ENCODE data around the gene ZDHHC17.

The ZDHHC17 gene

DNA sequence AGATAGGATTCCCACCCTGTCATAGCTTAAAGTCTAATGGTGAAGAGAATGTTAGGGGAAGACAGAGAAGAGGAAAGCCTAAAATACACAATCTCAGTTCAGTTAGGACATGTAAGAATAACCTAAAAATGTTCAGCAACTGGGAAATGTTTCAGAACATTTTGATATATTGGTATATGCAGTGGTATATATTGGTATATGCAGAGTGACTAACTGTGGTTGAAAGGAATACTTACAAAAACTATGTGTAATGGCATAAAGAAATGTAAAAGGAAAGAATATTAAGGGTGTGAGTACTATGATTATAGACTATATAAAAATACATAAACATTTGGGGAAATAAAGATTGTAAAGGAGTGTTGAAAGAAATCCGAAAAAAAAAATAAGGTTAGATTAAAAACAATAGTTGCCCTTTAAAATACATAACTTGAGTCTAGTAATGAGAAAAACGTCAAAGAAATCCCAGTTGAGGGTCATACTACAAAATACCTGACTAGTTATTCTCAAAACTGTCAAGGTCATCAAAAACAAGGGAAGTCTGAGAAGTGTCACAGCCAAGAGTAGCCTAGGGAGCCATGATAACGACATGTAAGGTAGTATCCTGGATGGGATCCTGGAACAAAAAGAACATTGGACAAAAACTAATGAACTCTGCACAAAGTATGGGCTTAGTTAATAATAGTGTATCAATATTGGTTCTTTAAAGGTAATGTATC lies 25.6 kb downstream of the ZDHHC17 start:
- H3K4me1 ChIP-seq (ENCODE audit: insufficient read depth, low read length, severe bottlenecking), result no peaks in the 10 kb centered on the region
- no peaks in the 10 kb centered on the region for H3K9me2 ChIP-seq (ENCODE audit: low read depth, low read length)
- TF ChIP-seq, protein P1, sequence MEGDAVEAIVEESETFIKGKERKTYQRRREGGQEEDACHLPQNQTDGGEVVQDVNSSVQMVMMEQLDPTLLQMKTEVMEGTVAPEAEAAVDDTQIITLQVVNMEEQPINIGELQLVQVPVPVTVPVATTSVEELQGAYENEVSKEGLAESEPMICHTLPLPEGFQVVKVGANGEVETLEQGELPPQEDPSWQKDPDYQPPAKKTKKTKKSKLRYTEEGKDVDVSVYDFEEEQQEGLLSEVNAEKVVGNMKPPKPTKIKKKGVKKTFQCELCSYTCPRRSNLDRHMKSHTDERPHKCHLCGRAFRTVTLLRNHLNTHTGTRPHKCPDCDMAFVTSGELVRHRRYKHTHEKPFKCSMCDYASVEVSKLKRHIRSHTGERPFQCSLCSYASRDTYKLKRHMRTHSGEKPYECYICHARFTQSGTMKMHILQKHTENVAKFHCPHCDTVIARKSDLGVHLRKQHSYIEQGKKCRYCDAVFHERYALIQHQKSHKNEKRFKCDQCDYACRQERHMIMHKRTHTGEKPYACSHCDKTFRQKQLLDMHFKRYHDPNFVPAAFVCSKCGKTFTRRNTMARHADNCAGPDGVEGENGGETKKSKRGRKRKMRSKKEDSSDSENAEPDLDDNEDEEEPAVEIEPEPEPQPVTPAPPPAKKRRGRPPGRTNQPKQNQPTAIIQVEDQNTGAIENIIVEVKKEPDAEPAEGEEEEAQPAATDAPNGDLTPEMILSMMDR (IDR thresholded peaks at IDR 0.05; ENCODE audit: low read length), result no peak
- TF ChIP-seq EZH2 (IDR thresholded peaks at IDR 0.05; ENCODE audit: borderline replicate concordance, low read length), result no peak
- H2AFZ ChIP-seq (ENCODE audit: low read length), result no peak overlapping the region
- H4K20me1 ChIP-seq (ENCODE audit: insufficient read depth, low read length), result 0 out of 2 replicates have a peak, but pooled peaks cover 2% of the 10 kb centered on the region
- H3K4me3 ChIP-seq (ENCODE audit: low read depth, low read length, poor library complexity, severe bottlenecking), result no peak overlapping the region
- H3K27me3 ChIP-seq (ENCODE audit: insufficient read depth, low read length), result no peaks in the 10 kb centered on the region
- no peak overlapping the region for H3K4me2 ChIP-seq (ENCODE audit: low read length)
- no peak overlapping the region for H3K27ac ChIP-seq (ENCODE audit: low read depth, low read length, poor library complexity, severe bottlenecking)
- H3K36me3 ChIP-seq (ENCODE audit: insufficient read depth, low read length), result no peaks in the 10 kb centered on the region
- no peak overlapping the region for H3K9ac ChIP-seq (ENCODE audit: low read length)
- no peaks in the 10 kb centered on the region for H3K9me3 ChIP-seq (ENCODE audit: low read length)
- peaks cover 13% of the 10 kb centered on the region; the same call in 1 of the 2 replicates for H3K79me2 ChIP-seq (ENCODE audit: insufficient read depth, low read length)
- H3F3A ChIP-seq (ENCODE audit: insufficient read depth, low read length), result no peaks in the 10 kb centered on the region

DNA sequence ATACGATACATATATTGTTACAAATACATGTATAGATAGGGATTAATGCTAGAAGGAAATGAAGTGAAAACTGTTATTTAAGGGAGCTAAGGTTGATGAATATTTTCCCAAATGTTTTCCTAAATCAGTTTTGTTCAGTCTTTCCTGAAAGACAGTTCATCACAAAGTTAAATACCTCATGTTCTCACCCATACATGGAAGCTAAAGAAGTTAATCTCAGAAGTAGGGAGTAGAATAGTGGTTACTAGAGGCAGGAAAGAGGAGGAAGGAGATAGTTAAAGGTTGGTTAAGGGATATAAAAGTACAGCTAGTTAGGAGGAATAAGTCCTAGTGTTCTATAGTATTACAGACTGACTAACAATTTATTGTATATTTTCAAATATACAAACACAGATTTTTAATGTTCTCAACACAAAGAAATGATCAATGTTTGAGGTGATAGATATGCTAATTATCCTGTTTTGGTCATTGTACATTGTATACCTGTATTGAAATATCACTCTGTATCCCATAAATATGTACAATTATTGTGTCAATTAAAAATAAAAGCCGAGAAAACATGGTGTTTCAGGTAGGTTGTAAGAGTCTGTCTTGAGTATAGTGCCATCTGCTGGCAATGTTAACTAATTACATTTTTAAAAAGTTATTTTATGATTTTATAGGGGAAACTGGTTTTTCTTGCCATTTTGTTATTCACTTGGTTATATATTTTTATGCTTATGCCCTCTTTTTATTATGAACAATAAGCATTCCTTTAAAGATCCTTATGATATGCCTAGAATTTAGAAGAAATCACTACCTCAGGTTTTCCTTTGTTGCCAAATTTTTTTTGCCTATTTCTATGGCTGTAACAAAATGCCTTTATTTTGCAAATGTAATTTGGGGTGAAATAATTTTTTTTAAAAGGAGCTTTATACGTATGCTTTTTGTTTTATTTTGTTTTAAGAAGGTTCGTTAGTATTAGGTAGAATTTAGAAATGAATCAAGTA lies 26.9 kb downstream of the ZDHHC17 start:
- Histone ChIP-seq H3K9me3 (ENCODE audit: low read length) (no peaks in the 10 kb centered on the region), H3F3A (ENCODE audit: insufficient read depth, low read length) (no peaks in the 10 kb centered on the region), H3K27me3 (ENCODE audit: insufficient read depth, low read length) (no peaks in the 10 kb centered on the region), H3K9me2 (ENCODE audit: low read depth, low read length) (no peaks in the 10 kb centered on the region), H3K4me3 (ENCODE audit: low read depth, low read length, poor library complexity, severe bottlenecking) (no peak overlapping the region), H3K4me2 (ENCODE audit: low read length) (no peak overlapping the region), H3K4me1 (ENCODE audit: insufficient read depth, low read length, severe bottlenecking) (no peaks in the 10 kb centered on the region), H2AFZ (ENCODE audit: low read length) (no peak overlapping the region), H3K79me2 (ENCODE audit: insufficient read depth, low read length) (peaks cover 22% of the 10 kb centered on the region), H3K9ac (ENCODE audit: low read length) (no peak overlapping the region), H3K36me3 (ENCODE audit: insufficient read depth, low read length) (no peaks in the 10 kb centered on the region), H4K20me1 (ENCODE audit: insufficient read depth, low read length) (0 out of 2 replicates have a peak, but pooled peaks cover 2% of the 10 kb centered on the region), H3K27ac (ENCODE audit: low read depth, low read length, poor library complexity, severe bottlenecking) (no peak overlapping the region)
- TF ChIP-seq EZH2 (IDR thresholded peaks at IDR 0.05; ENCODE audit: borderline replicate concordance, low read length), result no peak
- TF ChIP-seq, protein P1 (IDR thresholded peaks at IDR 0.05; ENCODE audit: low read length), result peak; percentile 60; the same call in 1 of the 2 replicates

DNA sequence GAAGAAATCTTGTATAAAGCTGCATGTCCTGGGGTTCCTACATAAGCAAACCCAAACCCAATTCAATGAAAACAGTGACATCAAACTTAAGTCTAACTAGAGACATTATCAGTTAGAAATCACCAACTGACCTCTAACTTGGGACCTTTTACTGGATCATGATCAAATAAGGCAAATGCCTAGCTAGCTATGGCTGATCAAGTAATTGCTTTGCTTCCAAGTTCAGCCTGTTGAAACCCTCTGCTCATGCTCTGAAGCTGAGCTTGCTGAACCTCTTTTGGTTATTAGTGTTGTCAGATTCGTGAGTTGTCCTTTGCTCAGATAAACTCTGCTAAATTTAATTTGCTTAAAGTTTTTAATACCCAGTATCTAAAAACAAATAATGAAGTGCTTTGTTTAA lies 28.9 kb downstream of the ZDHHC17 start:
- no peak overlapping the region for H3K4me2 ChIP-seq (ENCODE audit: low read length)
- H3K36me3 ChIP-seq (ENCODE audit: insufficient read depth, low read length), result 0 out of 2 replicates have a peak, but pooled peaks cover 3% of the 10 kb centered on the region
- no peaks in the 10 kb centered on the region for H3F3A ChIP-seq (ENCODE audit: insufficient read depth, low read length)
- H3K9me2 ChIP-seq (ENCODE audit: low read depth, low read length), result no peaks in the 10 kb centered on the region
- no peak for TF ChIP-seq EZH2 (IDR thresholded peaks at IDR 0.05; ENCODE audit: borderline replicate concordance, low read length)
- TF ChIP-seq, protein P1 (IDR thresholded peaks at IDR 0.05; ENCODE audit: low read length), result no peak
- no peak overlapping the region for H3K4me3 ChIP-seq (ENCODE audit: low read depth, low read length, poor library complexity, severe bottlenecking)
- H3K79me2 ChIP-seq (ENCODE audit: insufficient read depth, low read length), result peaks cover 29% of the 10 kb centered on the region
- no peak overlapping the region for H2AFZ ChIP-seq (ENCODE audit: low read length)
- H3K27me3 ChIP-seq (ENCODE audit: insufficient read depth, low read length), result no peaks in the 10 kb centered on the region
- no peaks in the 10 kb centered on the region for H3K4me1 ChIP-seq (ENCODE audit: insufficient read depth, low read length, severe bottlenecking)
- no peaks in the 10 kb centered on the region for H3K9me3 ChIP-seq (ENCODE audit: low read length)
- H4K20me1 ChIP-seq (ENCODE audit: insufficient read depth, low read length), result 0 out of 2 replicates have a peak, but pooled peaks cover 2% of the 10 kb centered on the region
- no peak overlapping the region for H3K9ac ChIP-seq (ENCODE audit: low read length)
- H3K27ac ChIP-seq (ENCODE audit: low read depth, low read length, poor library complexity, severe bottlenecking), result no peak overlapping the region
